Measurements from ENCODE around the gene PDGFRB.

DNA sequence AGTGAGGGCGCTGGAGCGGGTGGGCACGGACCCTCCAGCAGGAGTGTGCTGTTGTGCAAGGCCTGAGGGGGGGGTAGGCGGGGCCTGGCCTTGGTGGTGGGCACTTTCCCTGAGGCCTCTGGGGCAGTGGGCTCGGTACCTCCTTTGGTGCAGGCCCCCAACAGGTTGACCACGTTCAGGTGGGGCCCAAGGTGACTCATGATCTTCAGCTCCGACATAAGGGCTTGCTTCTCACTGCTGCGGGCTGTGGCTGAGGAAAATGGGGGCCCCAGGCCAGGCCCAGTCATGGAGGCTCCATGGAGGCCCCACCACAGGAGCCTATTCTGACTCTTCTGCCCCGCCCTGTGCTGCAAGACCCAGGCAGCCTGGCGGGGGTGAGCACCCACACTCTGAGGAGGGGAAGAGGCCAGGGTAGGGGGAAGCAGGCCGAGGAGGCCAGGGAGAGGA is 31.5 kb downstream of the PDGFRB start:
- TF ChIP-seq, protein P1, sequence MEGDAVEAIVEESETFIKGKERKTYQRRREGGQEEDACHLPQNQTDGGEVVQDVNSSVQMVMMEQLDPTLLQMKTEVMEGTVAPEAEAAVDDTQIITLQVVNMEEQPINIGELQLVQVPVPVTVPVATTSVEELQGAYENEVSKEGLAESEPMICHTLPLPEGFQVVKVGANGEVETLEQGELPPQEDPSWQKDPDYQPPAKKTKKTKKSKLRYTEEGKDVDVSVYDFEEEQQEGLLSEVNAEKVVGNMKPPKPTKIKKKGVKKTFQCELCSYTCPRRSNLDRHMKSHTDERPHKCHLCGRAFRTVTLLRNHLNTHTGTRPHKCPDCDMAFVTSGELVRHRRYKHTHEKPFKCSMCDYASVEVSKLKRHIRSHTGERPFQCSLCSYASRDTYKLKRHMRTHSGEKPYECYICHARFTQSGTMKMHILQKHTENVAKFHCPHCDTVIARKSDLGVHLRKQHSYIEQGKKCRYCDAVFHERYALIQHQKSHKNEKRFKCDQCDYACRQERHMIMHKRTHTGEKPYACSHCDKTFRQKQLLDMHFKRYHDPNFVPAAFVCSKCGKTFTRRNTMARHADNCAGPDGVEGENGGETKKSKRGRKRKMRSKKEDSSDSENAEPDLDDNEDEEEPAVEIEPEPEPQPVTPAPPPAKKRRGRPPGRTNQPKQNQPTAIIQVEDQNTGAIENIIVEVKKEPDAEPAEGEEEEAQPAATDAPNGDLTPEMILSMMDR (conservative IDR thresholded peaks at IDR 0.05 in 1 of 2, IDR thresholded peaks at IDR 0.05 in 1 of 2; ENCODE audit: low read depth in 1 of 2, low read length in 2 of 2), result no peak
- TF ChIP-seq EZH2 (IDR thresholded peaks at IDR 0.05; ENCODE audit: low read length, missing control alignments), result no peak

All from fibroblast of lung (primary cell).